Loucy (cell line): ENCODE results near the gene CNPY1.
"Not testable (repeated sequence)": the region's sequence is repeated elsewhere in the genome, so short reads cannot be mapped to it uniquely, and the experiment has no call there.

Experiments
- CTCF ChIP-seq: fragments of 200-600 bp; sonication (generic); conservative IDR thresholded peaks from 2 replicates; pipeline ENCODE4 v1.5.1; 2014; ENCODE audit warnings: mild to moderate bottlenecking, antibody characterized with exemption, low read length
- EZH2phosphoT487 ChIP-seq: fragments of 200-600 bp; IDR thresholded peaks from 2 replicates; pipeline ENCODE4 v1.6.1; 2018; ENCODE audit warnings: antibody characterized with exemption, mild to moderate bottlenecking, moderate library complexity, borderline replicate concordance

DNA sequence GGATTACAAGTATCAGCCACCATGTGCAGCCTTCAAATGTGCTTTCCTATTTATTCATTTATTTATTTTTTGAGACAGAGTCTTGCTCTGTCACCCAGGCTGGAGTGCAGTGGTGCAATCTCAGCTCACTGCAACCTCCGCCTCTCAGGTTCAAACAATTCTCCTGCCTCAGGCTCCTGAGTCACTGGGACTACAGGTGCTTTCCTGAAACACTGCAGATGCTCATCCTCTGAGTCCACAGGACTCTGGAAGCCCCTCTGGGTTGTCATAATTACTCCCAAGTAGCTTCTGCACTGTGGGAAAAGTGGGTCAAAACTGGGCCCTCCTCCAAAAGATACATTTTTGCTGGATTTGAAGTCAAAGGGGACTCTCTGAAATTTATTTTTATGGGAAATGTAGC, at the start of gene CNPY1:
- TF ChIP-seq CTCF, EZH2phosphoT487: not testable (repeated sequence)
